Activated CD4-positive, alpha-beta T cell treated with anti-CD3 and anti-CD28 coated beads, Interleukin-2, amount 50 U/mL, for 24 hours (primary cell): ENCODE results near the gene MUL1.

Experiments
- DNase-seq, 2 donors: peaks; one replicate each; pipeline ENCODE4 v3.0.0-alpha.2; 2020; ENCODE audit warnings: low read depth in 1 of 2, low spot score in 1 of 2

The MUL1 gene, protein sequence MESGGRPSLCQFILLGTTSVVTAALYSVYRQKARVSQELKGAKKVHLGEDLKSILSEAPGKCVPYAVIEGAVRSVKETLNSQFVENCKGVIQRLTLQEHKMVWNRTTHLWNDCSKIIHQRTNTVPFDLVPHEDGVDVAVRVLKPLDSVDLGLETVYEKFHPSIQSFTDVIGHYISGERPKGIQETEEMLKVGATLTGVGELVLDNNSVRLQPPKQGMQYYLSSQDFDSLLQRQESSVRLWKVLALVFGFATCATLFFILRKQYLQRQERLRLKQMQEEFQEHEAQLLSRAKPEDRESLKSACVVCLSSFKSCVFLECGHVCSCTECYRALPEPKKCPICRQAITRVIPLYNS

DNA sequence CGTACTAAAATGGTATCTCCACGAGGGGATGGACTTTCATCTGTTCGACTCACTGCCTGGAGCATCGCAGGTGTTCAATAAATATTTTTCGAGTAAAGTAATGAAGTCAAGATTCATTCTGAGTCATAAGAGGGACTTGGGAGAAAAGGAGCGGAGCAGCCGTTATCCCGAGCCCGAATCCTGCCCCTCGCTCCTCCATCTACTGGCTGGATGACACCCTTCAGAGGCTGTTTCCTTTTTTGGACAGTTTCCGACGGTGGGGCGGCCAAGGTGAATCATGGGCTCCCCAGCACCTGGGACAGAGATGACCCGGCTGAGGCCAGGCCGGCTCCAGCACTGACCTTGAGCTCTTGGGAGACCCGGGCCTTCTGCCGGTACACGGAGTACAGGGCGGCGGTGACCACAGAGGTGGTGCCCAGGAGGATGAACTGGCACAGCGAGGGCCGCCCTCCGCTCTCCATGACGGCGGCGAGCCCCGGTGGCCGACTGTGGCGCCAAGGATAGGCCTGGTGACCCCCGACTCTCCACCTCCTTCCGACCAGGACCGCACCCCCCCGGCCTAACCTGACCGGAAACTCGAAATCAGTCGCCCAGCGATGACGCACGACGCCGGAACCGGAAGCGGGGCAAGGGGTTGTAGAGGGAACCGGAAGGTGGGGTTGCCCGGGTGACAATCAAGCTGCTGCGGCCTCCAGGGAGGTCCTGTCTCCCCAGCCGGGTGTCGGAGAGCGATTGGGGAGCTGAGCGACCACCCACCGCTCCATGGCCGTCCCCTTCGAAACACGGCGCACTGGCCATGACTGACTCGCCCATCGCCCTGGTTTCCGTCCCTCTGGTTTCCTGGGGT is at the start of gene MUL1:
Gene MUL1 (minus strand): TSS at position 588 of the 847 bp plus-strand sequence. CDS start 127 bp downstream, at position 461.
- DNase-seq, result peak; percentile 94 to 95

DNA sequence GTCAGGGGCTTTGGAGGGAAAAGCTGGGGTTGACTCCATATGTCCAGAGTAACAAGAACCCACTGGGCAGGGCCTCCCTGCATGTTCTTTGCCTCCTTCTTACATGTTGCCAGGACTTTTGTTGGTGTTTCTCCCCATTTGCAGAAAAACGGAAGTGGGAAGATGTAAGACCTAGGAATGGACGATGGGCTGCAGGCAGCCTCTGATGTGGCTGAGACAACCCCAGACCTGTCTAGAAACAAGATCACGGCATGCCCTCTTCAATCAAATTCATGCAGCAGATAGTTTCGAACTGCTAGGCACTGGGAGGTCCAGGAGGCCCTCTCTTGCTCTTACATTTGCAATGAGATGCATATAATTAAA is 47.8 kb upstream of the MUL1 start:
- no peak for DNase-seq

DNA sequence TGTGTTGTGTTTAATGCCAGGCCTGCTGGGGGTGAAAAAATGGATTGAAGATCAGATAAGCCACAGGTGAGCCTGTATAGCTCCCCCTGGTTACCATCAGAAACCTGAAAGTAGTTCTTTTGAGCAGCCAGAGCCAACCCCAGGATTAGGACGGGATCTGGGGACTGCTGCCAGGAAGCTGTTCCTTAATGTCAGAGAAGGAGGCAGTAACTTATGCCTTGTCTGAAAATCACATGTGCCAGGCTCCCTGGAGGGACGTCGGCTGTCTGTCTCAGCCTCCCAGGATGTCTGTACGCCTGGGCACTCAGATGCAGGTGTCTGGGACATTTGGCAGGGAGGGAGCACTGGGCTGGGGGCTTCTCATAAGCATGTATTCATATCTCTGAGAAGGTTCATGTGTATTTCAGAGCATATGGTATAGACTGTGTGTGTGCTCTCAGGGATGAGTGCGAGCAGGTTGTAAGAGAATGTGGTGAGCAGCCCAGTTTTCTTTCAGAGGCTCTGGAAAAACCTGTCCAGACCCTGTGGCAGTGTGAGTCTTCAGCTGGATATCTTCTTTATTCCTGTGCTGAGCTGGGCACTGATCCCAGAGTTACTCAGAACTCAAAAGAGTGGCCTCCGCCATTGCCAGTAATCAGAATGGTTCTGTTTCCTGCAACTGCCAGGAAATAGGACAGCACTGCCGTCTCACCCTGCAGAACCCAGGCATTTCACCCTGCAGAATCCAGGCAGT is 47.2 kb upstream of the MUL1 start:
- DNase-seq, result no peak

DNA sequence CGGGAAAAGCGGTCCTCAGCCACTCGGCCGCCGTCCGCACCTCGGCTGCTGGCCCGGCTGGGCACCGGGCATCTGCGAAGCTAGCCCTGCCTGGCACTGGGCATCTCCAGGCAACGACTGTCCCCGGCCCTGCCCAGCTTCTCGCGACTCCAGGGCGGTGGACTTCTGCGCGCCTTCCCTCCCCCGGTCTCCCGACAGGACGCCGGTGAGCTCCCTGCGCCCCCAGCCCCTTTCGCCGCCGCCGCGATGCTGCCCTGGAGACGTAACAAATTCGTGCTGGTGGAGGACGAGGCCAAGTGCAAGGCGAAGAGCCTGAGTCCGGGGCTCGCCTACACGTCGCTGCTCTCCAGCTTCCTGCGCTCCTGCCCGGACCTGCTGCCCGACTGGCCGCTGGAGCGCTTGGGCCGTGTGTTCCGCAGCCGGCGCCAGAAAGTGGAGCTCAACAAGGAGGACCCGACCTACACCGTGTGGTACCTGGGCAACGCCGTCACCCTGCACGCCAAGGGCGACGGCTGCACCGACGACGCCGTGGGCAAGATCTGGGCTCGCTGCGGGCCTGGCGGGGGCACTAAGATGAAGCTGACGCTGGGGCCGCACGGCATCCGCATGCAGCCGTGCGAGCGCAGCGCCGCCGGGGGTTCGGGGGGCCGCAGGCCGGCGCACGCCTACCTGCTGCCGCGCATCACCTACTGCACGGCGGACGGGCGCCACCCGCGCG is 44.9 kb upstream of the MUL1 start:
- no peak for DNase-seq

DNA sequence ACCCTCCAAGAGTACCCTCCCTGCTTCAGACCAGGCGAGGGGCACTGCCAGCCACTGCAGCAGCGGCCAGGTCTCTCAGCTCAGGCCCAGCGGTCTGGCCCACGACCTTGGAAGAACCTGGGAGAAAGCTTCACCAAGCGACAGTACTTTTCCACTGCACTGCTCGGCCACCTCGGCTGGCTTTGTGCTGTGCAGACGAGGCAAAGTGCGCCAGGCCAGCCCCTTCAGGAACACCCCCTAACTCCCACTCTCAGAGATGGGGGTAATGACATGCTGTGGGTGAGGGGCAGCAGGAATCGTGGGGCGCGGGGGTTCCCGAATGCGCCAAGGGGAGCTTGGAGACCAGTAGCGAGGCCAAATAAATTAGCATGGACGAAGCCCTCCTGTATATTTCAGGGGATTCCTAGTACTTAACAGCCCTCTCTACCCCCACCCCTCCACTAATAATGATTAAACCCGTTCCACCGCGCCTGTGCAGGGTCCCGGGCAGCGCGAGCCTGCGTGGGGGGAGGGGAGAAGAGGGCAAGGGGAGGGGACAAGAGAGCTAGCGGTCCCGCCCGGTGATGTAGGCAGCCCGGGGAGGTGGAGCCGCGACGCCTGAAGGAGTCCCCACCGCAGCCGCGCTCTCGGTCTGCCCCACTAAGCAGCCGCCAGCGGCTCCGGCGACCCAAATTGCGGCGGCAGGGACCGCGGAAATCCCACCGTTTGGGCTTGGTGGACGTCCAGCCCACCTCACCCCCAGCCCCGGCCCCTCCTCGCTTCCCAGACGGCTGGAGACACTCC is 44.2 kb upstream of the MUL1 start, which contains the start of gene FAM43B:
Gene FAM43B (plus strand): TSS at position 629 of the 783 bp plus-strand sequence. CDS start 401 bp downstream, outside the sequence.
- no peak for DNase-seq

DNA sequence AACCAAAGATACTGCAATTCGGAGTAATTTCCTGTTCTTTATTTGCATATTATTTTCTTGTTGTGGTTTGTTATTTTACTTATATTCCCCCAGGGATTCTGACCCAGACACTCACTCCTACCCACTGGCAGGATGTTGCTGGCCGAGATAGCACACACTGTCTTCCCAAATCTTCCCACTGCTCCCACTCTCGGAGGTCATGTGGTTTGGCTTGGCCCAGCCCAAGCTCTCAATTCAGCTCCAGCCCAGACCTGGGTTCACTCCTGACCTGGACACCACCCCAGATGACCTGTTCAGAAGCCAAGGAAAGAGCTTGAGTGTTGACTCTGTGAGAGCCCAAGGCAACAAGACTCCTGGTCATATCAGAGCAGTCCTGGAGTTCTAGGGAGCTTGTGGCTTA is 43.2 kb upstream of the MUL1 start:
- no peak for DNase-seq

DNA sequence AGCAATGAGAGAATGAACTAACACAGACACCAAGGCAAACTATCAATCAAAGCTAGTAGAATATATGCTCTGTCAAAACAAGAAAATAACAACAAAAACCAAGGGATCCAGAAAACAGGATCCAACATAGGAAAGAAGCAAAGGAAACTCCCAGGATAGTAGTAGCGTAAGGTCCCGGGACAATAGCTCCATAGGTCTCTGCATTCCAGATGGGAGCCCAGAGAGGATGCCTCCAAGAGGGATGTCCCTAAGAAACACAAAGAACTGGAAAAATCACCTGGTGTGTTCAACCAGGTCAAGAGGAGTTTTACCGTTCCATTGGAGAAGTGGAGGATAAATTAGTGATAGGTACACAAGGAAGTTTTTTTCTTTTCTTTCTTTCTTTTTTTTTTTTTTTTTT is 38.7 kb upstream of the MUL1 start:
- DNase-seq, result no peak

DNA sequence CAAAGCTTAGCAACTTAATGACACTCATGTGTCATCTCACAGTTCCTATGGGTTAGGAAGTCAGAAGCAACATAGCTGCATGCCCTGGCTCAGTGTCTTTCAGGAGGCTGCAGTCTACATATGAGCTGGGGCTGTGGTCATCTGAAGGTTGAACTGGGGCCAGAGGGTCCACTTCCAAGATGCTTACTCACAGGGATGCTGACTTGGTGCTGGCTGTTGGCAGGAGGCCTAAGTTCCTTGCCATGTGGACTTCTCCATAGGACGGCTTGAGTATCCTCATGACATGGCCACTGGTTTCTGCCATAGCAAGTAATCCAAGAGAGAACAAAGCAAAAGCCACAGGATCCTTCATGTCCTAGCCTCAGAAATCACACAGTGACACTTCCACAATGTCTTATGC is 32.3 kb upstream of the MUL1 start:
- no peak for DNase-seq

DNA sequence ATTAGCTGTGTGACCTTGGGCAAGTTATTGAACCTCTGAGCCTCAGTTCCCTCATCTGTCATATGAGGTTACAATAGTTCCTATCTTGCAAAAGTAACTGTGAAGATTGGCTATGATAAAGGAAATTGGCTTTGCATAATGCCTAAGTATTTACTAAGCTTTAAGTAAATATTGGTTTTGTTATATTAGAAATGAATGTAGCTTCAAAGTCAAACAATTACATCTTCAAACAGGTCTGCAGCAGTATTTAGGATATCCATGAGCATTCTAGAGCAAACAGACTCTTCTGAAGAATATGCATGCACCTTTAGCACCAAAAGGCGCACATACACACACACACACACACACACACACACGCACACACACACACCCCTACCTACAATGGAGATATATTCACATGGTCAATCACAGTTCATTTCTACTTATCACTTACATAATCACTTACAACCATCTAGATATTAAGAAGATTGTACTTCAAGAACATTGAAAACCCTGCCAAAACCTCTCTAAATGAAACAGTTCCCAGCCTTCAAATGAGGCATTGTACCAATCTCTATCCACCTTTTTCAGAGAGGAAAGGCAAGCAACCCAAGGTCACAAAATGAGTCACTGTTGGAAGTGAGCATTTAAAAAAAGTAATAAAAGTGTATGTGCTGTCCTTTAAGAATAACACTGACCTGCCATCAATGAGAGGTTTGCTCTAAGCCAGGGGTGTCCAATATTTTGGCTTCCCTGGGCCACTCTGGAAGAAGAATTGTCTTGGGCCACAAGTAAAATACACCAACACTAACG is 31.0 kb upstream of the MUL1 start:
- no peak for DNase-seq

DNA sequence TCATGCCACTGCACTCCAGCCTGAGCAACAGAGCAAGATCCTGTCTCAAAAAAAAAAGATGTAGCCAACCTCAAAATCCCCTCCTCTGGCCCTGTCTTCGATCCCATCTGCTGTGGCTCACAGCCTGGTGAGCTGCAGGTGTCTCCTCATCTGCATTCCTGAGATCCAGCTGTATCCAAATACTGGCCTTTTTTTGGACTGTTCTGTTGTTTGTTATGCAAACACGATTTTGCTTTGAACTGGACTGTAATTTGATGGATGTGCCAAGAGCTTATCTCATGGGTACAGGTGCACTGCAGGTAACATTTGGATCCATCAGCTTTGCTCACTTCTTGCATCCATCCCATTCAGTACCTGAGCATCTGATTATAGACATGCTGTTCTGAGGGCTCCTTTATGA is 30.3 kb upstream of the MUL1 start:
- no peak for DNase-seq

DNA sequence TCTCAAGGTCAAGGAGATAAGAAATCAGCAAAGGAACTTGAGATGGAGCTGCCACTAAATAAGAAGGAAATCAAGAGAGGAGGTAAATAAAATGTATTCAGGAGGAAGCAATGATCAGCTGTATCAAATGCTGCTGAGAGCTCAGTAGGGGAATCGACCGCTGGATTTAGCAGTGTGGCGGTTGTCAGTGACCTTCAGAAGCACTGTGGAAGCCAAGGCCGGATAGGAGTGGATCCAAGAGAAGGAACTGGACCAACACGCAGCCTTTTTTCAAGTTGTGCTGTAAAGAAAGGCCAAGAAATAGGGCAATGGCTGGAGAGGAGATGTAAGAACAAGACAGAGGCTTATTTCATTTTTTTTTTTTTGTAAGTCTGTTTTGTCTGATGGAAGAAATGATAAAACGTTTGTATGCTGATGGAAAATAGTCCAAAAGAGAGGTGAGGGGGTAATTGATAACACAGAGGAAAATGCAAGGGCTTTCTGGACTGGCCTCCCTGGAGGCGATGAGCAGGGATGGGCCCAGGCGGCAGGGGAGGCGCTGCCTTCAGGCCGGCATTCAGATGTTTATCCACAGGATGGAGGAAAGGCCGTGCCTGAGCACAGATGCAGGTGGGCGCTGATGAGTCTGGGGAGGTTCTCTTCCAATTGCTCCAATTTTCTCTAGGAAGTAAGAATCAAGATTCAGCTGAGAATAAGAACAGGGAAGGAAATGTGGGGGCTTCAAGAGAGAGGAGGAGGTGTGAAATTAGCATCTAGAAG is 26.9 kb upstream of the MUL1 start:
- DNase-seq, result no peak

DNA sequence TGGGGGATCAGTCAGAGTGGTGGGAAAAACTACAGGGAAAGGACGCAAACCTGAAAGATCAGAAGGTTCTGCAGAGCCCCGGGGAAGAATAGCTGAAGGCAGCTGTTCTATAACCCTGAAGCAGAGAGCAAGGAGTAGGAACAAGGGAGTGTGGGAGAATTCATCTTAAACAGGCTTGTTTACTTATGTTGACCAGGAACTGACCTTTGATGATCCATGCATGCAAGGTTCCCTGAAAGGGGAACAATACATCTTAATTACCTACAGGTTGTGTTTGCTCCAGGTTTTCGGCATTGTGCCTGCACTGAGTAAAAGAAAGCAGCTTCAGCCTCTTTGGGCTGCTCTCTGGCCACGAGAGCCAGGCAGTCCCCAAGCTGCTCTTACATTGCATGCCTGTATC is 25.7 kb upstream of the MUL1 start:
- no peak for DNase-seq

DNA sequence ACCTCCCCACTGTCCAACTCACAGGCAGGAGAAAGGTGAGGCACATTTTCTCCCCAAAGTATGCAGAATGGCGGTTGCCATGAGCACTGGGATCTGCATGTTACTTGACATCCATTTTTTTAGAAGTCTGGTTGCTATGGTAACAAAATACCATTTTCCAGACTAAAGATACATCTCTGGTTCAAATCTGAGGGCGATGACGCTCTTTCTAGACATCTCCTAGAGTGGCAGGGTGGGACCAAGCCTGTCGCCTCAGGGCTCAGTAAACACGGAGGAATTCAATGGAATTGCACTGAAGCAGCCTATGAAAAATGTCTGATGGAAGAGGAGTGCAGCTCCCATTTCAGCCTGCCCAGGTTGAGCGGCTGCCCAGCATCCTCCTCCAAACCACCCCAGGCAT is 22.9 kb upstream of the MUL1 start:
- no peak for DNase-seq

DNA sequence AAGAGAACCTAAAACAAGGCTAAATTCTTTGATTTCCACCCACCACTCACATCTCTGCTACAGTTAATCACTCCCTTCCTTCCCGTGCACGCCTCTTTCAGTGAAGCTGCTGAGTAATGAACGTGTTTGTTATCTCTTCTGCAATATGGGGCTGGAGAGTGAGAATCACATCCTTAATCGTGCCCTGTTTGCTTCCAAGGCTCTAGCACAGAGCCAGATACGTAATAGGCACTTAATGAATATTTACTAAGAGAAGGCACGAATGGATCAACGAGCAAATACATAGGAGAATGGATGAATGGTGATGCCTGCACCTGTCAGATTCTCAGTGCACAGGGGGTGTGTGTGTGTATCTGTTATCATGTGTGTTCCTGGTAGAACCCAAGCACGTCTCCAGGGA is 22.4 kb upstream of the MUL1 start:
- DNase-seq, result no peak

DNA sequence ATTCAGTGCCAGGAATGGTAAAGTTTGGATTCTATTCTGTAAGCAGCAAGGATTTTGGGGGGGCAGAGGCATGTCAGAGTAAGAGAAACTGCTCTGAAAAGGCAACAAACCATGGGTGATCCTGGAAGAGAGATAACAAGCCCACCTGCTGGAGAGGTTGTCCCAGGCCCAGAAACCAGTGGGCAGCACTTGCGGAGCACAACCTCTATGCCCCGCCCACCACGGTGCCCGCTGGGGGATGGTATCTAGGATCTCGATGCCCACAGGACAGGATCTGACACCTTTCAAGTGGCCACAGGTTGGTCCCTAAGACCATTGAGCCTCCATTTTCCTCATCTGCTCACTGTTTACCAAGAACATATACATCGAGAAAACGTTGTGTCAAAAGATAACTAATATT is 20.3 kb upstream of the MUL1 start:
- DNase-seq, result no peak

DNA sequence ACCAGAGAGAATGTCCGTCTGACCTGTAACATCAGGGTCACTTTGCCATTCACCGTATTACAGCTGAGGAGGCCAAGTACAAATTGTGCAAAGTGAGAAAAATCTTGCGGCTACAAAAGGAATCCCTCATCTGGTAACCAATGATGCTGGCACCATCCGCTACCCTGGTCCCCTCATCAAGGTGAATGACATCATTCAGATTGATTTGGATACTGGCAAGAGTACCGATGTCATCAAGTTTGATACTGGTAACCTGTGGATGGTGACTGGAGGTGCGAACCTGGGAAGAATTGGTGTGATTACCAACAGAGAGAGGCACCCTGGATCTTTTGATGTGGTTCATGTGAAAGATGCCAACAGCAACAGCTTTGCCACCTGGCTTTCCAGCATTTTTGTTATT is 18.3 kb upstream of the MUL1 start:
- DNase-seq, result no peak

DNA sequence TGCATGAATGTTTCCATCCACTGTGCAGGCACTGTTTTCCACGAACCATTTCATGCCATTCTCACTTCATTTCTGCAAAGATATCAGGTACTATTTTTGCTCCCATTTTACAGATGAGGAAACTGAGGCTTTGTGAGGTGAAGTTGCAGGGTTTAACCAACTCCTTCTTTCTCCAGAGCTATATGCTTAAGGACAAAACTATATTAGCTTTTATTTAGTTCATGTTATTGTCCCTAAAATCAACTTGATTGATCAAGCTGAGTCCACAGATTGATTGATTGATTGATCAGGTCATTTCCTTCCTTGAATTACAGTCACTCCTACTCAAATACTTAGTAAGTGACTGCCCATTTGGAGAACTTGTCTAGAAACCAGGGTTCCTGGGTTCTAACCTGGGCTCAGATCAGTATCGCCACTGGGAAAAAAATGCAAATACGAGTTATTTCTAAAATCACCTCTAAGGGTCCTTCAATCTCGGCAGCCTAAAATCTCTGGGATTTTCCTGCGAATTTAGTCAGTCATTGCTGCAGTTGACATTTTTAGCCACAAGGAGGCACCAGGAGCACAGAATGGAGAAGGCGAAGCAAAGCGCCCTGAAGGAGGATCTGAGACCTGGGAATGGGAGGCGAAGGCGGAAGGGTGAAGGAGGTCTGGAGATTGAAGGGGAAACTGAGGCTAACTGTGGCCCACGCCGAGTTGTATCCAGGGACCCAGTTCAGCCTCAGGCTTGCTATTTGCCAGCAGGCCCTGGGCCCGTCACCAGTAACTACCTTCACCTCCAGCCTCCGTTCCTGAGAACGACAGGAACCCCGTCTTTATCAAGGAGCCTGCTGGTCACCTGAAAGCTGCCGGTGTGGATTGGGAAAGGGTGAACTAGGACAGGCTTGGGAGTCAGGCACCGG is 14.3 kb upstream of the MUL1 start:
- peak; percentile 28 to 63 for DNase-seq
